DMS 273 (cell line): Measurements from ENCODE around the gene BCL11B.

Experiments
- DNase-seq: peaks from one replicate; lab custom pipeline; 2025; ENCODE audit not compliant: unreplicated experiment; lab: John Stamatoyannopoulos, UW

Gene BCL11B

GRCh38 chr14:99287269-99287942 lies 15.4 kb upstream of the BCL11B start:
- DNase-seq: no peak

- DNase-seq: no peak
Observed at GRCh38 chr14:99286761-99287160, 14.8 kb upstream of the BCL11B start.

GRCh38 chr14:99284254-99285004 lies 12.4 kb upstream of the BCL11B start:
- DNase-seq: no peak

- DNase-seq: no peak
Observed at GRCh38 chr14:99282261-99283050, 10.5 kb upstream of the BCL11B start.

- DNase-seq: no peak
Observed at GRCh38 chr14:99281396-99281795, 9.4 kb upstream of the BCL11B start.

- no peak for DNase-seq
Observed at GRCh38 chr14:99280852-99281251, 8.9 kb upstream of the BCL11B start.

GRCh38 chr14:99280066-99280731 lies 8.2 kb upstream of the BCL11B start:
- no peak for DNase-seq

- DNase-seq: no peak
Observed at GRCh38 chr14:99278836-99279235, 6.8 kb upstream of the BCL11B start.

- DNase-seq: no peak
Observed at GRCh38 chr14:99277530-99277929, 5.5 kb upstream of the BCL11B start.

GRCh38 chr14:99276482-99276881 lies 4.5 kb upstream of the BCL11B start:
- DNase-seq: no peak

GRCh38 chr14:99275222-99275584 lies 3.2 kb upstream of the BCL11B start:
- DNase-seq: no peak

GRCh38 chr14:99274346-99275221 lies 2.6 kb upstream of the BCL11B start:
- DNase-seq: peak; percentile 98

GRCh38 chr14:99273766-99274345 lies 1.9 kb upstream of the BCL11B start:
- peak; percentile 79 for DNase-seq

- peak; percentile 89 for DNase-seq
Observed at GRCh38 chr14:99272899-99273765, 1.1 kb upstream of the BCL11B start.

- DNase-seq: no peak
Observed at GRCh38 chr14:99272632-99272898, 568 bp upstream of the BCL11B start.

GRCh38 chr14:99271221-99271941 lies 616 bp downstream of the BCL11B start:
- peak; percentile 35 for DNase-seq

GRCh38 chr14:99270458-99271220 lies 1.4 kb downstream of the BCL11B start:
- peak; percentile 74 for DNase-seq
